HG02588 (cell line): ENCODE measurements around the gene PLXNA2.
A peak's percentile ranks its signal among the peaks of the same experiment; 100 is the strongest.

Experiments used
- ATAC-seq: cut with Tn5 transposase; IDR thresholded peaks from one replicate; pipeline ENCODE4 v1.9.1; 2021; ENCODE audit warnings: mild to moderate bottlenecking, moderate library complexity; ENCODE audit not compliant: unreplicated experiment

PLXNA2 gene

DNA sequence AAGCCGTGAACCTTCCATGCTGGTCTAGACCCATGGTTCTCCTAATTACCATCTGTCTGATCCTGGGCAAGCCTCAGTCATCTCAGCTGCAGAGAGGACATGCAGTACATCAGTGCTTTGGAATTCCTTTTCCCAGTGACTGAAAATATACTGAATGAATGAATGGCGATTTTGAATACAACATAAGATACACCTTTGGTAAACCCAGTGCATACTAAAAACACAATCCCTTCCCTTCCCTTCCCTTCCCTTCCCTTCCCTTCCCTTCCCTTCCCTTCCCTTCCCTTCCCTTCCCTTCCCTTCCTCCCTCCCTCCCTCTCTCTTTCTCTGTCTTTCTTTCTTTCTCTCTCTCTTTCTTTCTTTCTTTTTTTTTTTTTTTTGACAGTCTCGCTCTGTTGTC, 21.3 kb upstream of the PLXNA2 start:
- ATAC-seq: no peak

DNA sequence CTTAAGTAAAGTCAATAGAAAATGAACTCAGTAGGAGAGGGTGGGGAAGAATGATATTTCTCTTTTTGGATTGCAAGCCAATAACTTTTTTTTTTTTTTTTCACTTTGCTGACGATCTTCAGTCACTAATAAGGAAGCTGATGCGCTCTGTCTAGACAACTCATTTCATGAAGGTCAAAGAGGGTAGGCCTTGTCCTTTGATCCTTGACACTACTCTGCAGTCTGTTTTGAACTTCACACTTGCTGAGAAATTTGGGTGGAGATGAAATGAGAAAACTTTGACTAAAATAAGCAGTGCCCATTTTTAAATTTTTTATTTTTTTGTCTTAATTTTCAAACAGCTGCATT, 20.9 kb upstream of the PLXNA2 start:
- no peak for ATAC-seq

DNA sequence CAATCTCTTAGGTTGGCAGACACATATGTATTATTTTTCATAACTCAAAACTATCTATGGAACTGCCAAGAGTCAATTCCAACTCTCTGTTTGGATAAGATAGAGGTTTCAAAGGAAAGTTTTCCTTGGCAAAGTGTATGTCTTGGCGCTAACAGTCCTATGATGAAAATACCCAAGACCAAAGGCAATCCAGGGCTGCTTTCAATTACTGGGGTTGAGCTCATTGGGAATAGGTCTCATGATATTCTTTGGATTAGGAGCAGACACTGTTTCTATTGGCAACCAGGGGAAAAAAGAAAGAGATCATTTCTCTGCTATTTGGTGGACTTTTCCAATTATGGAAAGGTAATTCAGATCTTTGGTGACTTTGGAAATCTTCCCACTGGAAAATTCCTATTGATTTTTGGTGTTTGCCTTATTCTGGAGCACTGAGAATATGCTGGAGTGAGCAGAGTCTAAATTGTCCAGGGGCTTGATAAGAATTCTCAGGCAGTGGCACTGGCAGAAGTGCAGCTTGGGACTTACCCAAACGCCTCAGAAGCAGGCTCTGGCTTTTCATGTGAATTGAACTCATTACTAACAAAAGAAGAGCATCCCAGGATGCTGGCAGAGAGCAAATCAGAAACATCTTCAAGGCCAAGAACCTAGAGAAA, 20.4 kb upstream of the PLXNA2 start:
- no peak for ATAC-seq

GRCh38 chr1:208261874-208262273, 17.7 kb upstream of the PLXNA2 start:
- no peak for ATAC-seq

- no peak for ATAC-seq
Measured at GRCh38 chr1:208258277-208258676, 14.1 kb upstream of the PLXNA2 start.

DNA sequence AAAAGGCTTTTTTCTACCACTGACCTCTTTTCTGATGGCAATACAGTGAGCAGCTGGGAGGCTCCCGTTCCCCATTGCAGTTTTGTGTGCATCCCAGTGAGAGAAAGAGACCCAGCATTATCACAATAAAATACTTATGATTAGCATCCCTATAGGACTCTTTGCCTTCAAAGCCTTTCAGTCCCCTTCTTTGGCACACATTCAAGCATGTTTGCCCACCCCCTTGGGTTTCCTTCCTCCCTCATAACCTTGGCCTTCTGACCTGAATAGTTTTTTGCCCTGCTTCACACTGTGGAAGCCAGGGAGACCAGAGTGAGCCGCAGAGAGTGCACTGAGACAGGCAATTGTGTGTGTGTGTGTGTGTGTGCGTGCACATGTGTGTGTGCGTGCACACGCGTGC, 13.2 kb upstream of the PLXNA2 start:
- no peak for ATAC-seq

GRCh38 chr1:208256556-208256955, 12.4 kb upstream of the PLXNA2 start:
- no peak for ATAC-seq

DNA sequence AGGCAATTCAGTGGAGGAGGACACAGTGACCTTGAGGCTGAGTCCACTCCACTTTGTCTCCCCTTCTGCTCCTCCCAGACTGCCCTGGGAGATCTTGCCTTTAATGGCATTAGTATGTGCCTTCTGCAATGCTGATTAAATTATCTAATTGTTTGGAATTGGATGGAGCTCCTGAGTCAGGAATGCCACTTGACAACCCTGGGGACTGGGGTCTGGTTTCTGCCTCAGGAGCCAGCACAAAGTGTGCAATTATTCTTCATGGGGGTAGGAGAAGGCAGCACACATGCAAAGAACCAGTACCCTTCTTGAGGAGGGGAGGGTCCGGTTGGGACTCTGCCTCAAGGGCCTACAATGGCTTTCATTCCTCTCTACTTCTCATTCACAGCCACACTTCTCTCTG, 11.9 kb upstream of the PLXNA2 start:
- ATAC-seq: no peak

DNA sequence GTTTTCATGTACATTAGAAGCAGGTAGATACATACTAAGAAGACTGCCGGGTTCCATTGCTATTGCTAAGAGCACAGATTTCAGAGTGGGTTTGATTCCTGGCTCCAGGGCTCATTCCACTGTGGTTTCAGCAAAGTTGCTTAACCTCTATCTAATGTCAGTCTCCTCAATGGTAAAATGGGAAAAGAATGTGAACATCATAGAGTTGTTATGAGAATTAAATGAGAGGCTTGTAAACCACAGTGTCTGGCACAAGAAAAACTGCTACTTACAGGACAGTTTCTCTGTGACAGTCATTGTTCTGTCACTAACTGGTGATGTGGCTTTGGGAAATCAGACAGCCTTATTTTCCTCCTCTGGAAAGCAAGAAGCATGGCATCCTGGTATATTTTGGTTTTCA, 10.7 kb upstream of the PLXNA2 start:
- ATAC-seq: no peak

DNA sequence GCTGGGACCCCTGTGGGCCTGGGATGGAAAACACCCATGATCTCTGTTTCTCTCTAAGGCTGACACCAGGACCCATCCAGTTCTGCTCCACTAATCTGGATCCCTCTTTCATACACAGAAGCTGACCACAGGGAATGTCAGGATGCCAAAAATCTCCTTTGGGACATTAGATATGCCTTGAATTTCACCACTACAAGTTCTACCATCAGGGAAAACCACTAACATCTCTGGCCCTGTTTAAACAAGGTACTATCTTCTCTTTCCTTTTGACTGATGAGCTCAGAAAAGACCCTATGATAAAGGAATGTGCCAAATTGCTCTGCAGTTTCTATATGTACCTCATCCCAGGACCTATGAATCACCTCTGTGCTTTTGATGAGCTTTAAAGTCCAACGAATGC, 10.2 kb upstream of the PLXNA2 start:
- no peak for ATAC-seq

GRCh38 chr1:208252836-208253576, 8.8 kb upstream of the PLXNA2 start:
- no peak for ATAC-seq

GRCh38 chr1:208251911-208252835, 8.0 kb upstream of the PLXNA2 start:
- no peak for ATAC-seq

DNA sequence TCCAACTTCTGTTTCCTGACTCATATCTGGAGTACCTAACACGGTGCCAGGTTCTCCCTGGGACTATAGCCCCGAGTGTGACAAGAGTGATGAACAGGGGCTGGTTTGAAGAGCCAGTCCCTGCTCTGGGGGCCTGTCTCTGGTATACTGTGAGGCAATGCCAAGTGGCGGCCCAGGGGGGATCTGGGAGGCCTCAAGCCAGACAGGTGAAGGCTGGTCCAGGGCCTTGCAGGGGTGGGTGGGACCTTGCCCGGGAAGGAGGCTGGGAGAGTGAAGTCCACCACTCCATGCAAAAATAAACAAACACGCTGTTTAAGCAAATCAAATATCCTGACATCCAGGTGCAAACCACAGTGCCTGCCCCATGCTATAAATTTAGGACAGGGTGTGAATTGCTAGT, 6.8 kb upstream of the PLXNA2 start:
- no peak for ATAC-seq

DNA sequence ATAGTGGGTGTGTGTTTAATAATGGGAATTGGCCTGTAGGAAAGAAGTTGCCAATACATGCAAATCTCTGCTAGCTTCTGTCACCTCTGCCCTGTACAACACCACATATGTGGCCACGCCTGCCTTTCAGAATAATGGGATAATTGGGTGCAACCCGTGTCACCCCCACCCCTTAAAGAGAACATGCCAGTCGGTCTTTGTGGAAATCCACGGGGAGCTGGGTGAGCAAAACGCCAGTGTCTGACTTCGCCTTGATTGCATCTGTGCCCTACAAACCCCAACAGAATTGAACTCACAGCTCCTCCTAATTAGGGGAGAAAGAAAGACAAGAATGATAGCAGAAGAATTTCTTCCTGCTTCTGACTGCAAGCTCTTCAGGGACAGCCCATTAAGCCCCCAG, 6.4 kb upstream of the PLXNA2 start:
- ATAC-seq: no peak

DNA sequence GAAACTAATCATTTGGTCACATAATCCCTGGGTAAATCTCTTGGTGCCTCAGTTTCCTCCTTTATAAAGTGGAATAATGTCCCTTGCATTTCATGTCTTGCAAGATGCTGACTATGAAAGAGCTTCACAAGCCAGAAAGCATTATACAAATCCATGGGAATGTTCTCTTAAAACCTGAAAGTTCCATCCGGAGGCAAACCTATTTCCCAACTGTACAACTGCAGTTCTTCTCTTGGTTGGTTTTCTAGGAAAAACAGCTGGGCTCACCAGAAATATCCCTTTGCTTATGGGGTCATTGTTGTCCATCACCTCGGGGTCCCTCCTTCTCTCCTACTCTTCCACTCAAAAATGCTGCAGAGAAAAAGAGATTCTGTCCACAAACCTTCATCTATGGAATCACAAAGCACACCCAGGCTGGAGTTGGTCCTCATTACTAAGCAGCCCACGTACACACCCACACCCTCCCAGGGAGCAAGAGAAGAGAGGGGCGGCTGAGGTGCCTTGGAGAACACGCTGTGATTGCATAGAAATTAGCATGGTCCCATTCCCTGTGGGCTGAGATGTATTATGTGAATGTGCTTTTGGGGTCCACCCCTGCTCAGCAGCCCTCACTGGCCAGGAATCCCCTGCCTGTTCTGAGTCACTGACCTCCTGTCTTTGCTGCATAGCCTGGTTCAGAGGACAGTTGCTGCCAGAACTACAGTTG, 5.0 kb upstream of the PLXNA2 start:
- ATAC-seq: no peak

DNA sequence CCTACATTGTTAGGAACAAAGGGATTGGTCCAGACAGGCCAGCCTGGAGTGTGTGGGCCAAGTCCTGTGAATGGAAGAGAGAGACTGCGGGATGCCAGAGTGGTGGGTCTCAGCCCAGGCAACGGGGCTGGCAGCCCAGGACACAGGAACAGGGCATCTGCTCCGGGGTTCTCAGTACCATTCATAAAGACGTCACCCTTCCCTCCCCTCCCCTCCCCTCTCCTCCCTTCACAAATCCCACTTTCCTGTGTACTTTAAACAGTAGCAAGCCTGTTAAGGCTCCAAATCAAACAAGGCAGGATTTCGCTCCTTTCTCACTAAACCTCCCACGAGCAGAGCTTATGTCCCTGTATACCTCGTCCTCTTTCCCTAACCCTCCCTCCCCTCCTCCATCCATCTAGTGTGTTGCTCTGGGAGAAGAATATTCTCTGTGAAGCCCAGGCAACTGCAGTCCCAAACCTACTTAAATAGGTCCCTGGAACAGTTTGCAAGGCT, 4.2 kb upstream of the PLXNA2 start:
- no peak for ATAC-seq

- no peak for ATAC-seq
Measured at GRCh38 chr1:208247696-208248095, 3.5 kb upstream of the PLXNA2 start.

DNA sequence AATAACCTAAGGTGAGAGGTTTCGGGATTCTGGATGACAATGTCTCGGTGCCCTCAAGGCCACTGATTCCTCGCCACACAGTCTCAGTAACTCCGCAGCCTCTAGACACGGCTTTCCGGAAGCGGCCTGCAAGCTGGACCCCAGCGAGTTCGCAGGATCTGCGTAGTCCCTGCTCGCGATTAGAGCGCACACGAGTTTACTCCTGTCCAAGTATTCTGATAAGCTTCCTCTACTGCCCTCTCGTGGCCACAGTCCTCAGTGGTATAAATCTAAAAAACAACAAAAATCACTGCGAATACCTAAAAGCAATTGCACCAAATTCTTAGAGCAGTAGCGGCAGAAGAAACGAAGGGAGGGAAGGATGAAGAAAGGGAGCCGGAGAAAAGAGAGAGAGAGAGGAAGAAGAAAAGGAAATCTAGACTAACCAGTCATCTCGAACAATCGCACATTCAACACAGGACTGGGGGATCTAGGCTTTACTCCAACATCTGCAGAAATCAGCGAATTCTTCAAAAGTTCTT, 1.1 kb upstream of the PLXNA2 start:
- peak; percentile 52 for ATAC-seq

DNA sequence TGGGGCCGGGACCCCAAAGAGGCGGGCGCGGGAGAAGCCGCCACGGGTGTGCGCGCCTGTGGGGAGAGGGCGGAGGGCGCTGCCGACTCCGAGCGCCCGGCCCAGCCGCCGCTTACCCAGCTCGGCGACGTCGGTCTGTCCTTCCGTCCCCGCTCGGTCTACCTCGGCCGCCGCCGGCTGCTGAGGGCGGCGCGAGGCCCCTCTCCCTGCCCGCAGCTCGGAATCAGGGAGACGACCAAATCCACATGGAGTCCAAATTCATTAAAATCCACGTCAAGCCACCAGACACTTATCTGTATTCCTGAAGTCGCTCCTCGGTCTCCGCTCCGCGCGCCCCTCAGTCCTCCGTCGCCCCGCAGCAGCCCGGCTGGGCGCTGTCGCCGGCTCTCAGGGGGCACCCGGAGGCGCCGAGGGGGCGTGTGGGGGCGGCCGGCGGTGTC, 637 bp downstream of the PLXNA2 start:
- no peak for ATAC-seq

DNA sequence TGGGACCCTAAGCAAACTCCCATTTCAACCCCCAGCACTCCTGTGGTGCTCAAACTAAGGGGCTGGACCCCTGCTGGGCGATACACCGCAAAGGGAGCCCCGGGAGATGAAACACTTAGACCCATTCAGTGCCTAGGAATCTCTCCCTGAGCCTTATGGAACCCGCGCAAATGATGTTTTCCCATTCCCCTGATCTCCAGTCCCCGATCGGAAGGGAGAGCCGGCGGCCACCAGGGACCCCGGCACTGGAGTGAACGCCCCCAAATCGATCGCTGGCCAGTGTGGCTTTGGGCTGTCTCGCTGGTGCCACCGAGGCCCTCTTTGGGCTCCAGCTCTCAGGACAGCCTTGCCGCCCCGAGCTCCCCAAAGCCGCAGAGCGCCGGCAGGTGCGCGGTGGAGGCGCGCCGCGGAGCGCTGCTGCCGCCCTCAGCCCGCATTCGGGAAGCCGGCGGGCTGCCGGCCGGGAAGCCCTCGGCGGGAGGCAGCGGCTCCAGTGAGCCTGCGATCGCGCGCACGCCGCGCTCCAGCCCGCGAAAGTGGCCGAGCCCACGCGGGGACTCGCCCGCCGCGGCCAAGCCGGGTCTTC, 1.1 kb downstream of the PLXNA2 start:
- ATAC-seq: no peak
